Measurements from ENCODE around the gene SH3PXD2B. TPM values are rescaled to one million over a fixed set of nuclear protein-coding genes. Genes with fewer than 3 reads are reported as not detected.

Gene SH3PXD2B
- total and polyA plus RNA-seq, 2 of the 4 experiments (the other 2 are of a cell fraction), result 8.2 to 14.4 TPM

GRCh38 chr5:172499287-172499686 is 45.0 kb upstream of the SH3PXD2B start:
- no peak overlapping the region for H2AK9ac ChIP-seq (replicated peaks; ENCODE audit: low read depth, low read length, poor library complexity)
- BruUV-seq (replicated peaks), result no TSS peak
- H3K79me1 ChIP-seq (ENCODE audit: low read depth in 1 of 2, low read length in 2 of 2), result no peaks in the 10 kb centered on the region
- CTCF ChIA-PET, result no interaction called here
- dilution Hi-C loops (cut with HindIII; ENCODE audit: low sequenced_read_pairs, unreplicated experiment) (no loop called here), intact Hi-C loops (cut with micrococcal nuclease) (no loop called here), in situ Hi-C loops (cut with MboI; ENCODE audit: low sequenced_read_pairs) (no loop called here)
- DNase-seq, result no peak
- H4K5ac ChIP-seq (ENCODE audit: low read depth, low read length), result no peak overlapping the region
- no peak overlapping the region for H4K91ac ChIP-seq (ENCODE audit: insufficient read depth, low read depth, low read length)
- WGBS, 2 experiments (ENCODE audit: extremely low coverage in 2 of 2, insufficient read length in 1 of 2), result 33% methylated on average over 1 of the region's 2 CpGs; no CpG with 5 or more reads in 1 of the 2 experiments
- H2BK15ac ChIP-seq (ENCODE audit: low read depth, low read length), result no peak overlapping the region
- no peak overlapping the region for H2BK120ac ChIP-seq (ENCODE audit: low read depth, low read length)
- TF ChIP-seq POLR2A (IDR thresholded peaks at IDR 0.05; ENCODE audit: low read depth, low read length) (no peak), MAFK (IDR thresholded peaks at IDR 0.05; ENCODE audit: low read depth, low read length) (no peak), FOS (IDR thresholded peaks at IDR 0.05; ENCODE audit: low read depth, low read length) (no peak), MAZ (IDR thresholded peaks at IDR 0.05; ENCODE audit: borderline replicate concordance, low read depth, low read length) (no peak)
- no peak overlapping the region for H2AK5ac ChIP-seq (ENCODE audit: low read depth, low read length)
- H3K4me1 ChIP-seq (ENCODE audit: control insufficient read depth, insufficient read depth, low read length), result no peaks in the 10 kb centered on the region
- no peak overlapping the region for H3K4me3 ChIP-seq (ENCODE audit: insufficient read depth, low read depth, low read length)
- H3K18ac ChIP-seq (ENCODE audit: low read depth, low read length), result no peak overlapping the region
- H3K27ac ChIP-seq (ENCODE audit: insufficient read depth, low read length), result no peak overlapping the region
- H3K4me2 ChIP-seq (ENCODE audit: low read depth, low read length), result no peak overlapping the region
- no peaks in the 10 kb centered on the region for H4K20me1 ChIP-seq (ENCODE audit: insufficient read depth, low read length)
- no peak overlapping the region for H3K23ac ChIP-seq (ENCODE audit: low read depth, low read length)
- H2BK5ac ChIP-seq (ENCODE audit: low read depth, low read length, poor library complexity, severe bottlenecking), result no peak overlapping the region
- no peaks in the 10 kb centered on the region for H3K9me3 ChIP-seq (ENCODE audit: control insufficient read depth, insufficient read depth, low read length)
- H3K9ac ChIP-seq (ENCODE audit: low read depth, low read length), result no peak overlapping the region
- H3K56ac ChIP-seq (ENCODE audit: extremely low read depth, insufficient read depth, low read length), result no peak overlapping the region
- H3K14ac ChIP-seq (replicated peaks; ENCODE audit: low read depth, low read length), result no peak overlapping the region
- no peak overlapping the region for H4K8ac ChIP-seq (ENCODE audit: low read depth in 2 of 2, low read length in 2 of 2)
- POLR2A ChIA-PET (ENCODE audit: unreplicated experiment), result no interaction called here
- H3K4ac ChIP-seq (ENCODE audit: low read depth, low read length), result no peak overlapping the region
- H3K9me1 ChIP-seq (ENCODE audit: insufficient read depth, low read length), result no peaks in the 10 kb centered on the region
- H3K27me3 ChIP-seq (ENCODE audit: control insufficient read depth, insufficient read depth, low read length), result peaks cover 55% of the 10 kb centered on the region
- H2BK20ac ChIP-seq (ENCODE audit: low read depth, low read length), result no peak overlapping the region
- no peak overlapping the region for H2AFZ ChIP-seq (replicated peaks; ENCODE audit: low read length, poor library complexity)
- H3K36me3 ChIP-seq (ENCODE audit: control insufficient read depth, insufficient read depth, low read length), result no peaks in the 10 kb centered on the region
- ATAC-seq (ENCODE audit: low read depth), result no peak

All from IMR-90 (cell line).